Fibroblast of the conjunctiva (primary cell): ENCODE results near the gene M6PR.
"Not testable (repeated sequence)": the region's sequence is repeated elsewhere in the genome, so short reads cannot be mapped to it uniquely, and the experiment has no call there.

Experiments
- DNase-seq: peaks from one replicate; pipeline ENCODE4 v3.0.0-alpha.2; 2010; ENCODE audit warnings: low read depth

The M6PR gene

DNA sequence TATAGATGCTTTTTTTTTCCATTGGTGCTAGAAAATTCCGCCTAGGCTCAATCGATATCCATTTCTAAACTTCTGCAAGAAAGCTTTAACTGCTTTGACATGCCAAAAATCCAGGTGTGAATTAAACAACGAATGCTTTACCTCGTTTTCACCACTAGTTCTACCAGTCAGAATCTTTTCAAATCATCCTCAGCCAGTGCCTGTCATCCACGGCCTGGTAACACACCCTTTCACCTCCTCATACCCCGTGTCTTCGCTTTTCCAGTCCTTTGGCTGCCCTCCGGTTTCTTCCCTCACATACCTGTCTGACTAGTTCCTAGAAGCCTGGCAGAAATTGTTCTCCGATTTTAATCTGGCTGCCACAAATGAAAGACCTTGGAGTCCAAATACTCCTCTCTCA lies 36.5 kb downstream of the M6PR start:
- DNase-seq: no peak

- DNase-seq: no peak
Observed at GRCh38 chr12:8911606-8912268, 37.7 kb downstream of the M6PR start.

DNA sequence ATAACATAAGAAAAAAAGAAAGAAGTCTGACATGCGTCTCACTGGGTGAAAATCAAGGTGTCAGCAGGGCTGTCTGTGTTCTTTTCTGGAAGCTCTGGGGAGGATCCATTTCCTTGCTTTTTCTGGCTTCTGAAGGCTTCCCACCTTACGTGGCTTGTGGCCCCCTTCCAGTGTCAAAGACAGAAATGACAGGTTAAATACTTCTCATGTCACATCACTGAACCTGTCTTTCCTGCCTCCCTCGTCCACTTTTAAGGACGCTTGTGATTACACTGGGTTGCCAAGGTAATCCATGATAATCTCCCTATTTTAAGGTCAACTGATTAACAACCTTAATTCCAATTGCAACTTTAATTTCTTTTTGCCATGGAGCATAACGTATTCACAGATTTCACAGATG lies 39.7 kb downstream of the M6PR start:
- no peak for DNase-seq

DNA sequence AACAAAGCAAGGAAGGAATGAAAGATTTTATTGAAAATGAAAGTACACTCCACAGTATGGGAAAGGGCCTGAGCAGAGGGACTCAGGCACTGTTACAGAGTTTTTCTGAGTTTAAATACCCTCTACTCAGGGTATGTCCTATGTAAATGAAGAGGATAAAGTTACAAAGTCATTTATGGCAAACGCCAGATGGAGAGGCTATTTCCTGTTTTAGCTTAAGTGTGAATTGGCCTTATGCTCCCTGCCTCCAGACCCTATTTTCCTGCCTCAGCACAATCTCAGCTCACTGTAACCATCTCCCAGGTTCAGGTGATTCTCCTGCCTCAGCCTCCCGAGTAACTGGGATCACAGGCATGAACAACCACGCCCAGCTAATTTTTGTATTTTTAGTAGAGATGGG lies 41.9 kb downstream of the M6PR start:
- no peak for DNase-seq

GRCh38 chr12:8906266-8907180 lies 42.9 kb downstream of the M6PR start:
- DNase-seq: no peak

DNA sequence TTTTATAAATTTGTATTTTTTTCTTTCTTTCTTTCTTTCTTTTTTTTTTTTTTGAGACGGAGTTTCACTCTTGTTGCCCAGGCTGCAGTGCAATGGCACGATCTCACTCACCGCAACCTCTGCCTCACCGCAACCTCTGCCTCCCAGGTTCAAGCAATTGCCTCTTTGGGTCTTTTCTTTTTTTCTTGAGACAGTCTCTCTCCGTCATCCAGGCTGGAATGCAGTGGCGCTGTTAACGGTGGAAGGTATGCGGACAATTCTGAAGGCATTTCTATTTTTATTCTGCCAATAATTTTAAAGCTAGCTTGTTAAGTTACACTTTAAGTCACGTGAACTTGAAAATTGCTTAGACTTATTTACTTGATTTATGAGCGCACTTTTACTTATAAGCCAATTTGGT lies 43.9 kb downstream of the M6PR start:
- no peak for DNase-seq

DNA sequence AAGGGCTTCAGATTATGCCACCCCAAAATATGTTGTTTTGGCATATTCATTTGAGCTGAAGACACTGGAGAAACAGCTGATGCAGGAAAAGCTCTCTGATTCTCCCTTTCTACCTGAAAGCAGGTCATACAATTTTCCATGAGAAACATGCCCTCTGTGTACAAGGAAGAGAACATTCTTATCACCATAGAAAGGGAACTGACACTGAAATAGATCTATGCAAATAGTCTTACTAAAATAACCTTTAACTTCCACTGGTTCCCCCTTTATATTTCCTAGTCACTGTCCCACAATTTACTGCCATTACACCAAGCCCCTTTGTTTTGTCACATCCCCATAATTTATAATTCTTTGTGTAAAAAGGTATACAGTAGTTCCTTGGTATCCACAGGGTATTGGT lies 44.8 kb downstream of the M6PR start:
- no peak for DNase-seq

GRCh38 chr12:8903646-8904045 lies 45.8 kb downstream of the M6PR start:
- no peak for DNase-seq

DNA sequence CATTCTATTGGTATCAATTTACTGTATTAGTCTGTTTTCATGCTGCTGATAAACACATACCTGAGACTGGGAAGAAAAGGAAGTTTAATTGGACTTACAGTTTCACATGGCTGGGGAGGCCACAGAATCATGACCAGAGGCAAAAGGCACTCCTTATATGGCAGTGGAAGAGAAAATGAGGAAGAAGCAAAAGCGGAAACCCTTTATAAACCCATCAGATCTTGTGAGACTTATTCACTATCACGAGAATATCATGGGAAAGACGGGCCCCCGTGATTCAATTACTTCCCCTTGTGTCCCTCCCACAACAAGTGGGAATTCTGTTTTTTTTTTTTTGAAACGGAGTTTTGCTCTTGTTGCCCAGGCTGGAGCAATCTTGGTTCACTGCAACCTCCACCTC lies 46.7 kb downstream of the M6PR start:
- DNase-seq: not testable (repeated sequence)

DNA sequence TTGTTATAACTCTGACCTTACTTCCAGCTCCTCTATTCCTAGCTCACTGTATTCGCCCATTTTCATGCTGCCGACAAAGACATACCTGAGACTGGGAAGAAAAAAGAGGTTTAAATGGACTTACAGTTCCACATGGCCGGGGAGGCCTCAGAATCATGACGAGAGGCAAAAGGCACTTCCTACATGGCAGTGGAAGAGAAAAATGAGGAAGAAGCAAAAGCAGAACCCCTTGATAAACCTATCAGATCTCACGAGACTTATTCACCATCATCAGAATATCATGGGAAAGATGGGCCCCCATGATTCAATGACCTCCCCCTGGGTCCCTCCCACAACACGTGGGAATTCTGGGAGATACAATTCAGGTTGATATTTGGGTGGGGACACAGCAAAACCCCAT lies 49.6 kb downstream of the M6PR start:
- DNase-seq: no peak

GRCh38 chr12:8897081-8897480 lies 52.4 kb downstream of the M6PR start:
- DNase-seq: no peak

GRCh38 chr12:8894986-8895385 lies 54.5 kb downstream of the M6PR start:
- no peak for DNase-seq

DNA sequence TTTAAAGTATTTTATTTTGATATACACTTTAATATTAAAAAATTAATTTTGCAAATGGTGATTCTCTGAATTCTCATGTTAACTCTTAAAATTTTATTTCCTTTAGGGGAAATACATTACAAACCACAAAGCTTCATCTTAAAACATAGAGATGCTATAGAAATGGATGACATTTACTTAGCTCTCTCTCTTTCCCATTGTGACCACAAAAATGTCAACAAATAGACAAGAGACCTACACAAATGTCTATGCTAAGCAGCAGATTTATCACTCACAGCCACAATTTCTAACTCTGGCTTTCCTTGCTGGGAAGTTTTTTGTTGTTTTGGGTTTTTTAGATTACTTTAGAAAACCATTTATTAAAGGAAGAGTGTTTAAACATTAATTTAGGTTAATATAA lies 55.1 kb downstream of the M6PR start:
- no peak for DNase-seq

DNA sequence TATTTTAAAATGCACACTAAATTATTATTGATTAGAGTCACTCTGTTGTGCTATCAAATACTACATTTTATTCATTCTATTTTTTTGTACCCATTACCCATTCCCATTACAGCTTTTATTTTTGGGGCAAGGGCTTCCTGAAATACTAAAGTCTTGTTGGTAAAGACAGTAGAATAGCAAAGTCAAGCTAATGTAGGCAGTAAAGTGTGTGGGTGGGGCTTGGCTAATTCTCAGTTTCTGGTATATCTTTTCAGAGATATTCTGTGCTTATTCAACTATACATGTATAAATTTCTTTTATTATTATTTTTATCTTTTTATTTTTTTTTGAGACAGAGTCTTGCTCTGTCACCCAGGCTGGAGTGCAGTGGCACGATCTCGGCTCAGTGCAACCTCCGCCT lies 57.5 kb downstream of the M6PR start:
- DNase-seq: no peak
